Measurements from ENCODE around the gene ELOVL1.

ELOVL1 gene

GRCh38 chr1:43366179-43366578, 1.6 kb downstream of the ELOVL1 start:
- TF ChIP-seq EZH2phosphoT487 (conservative IDR thresholded peaks at IDR 0.05; ENCODE audit: low read length) (no peak), CTCF (IDR thresholded peaks at IDR 0.05; ENCODE audit: insufficient read depth, low read length, poor library complexity, severe bottlenecking) (no peak)
- peak overlapping the region; percentile 86 for H3K4me2 ChIP-seq (ENCODE audit: low read depth, low read length, poor library complexity, severe bottlenecking)
- peak overlapping the region; percentile 84; the same call in 1 of the 2 replicates for H3K27ac ChIP-seq (ENCODE audit: low read depth, low read length)
- H3K9me3 ChIP-seq (ENCODE audit: insufficient read depth, low read length) = no peaks in the 10 kb centered on the region
- no peaks in the 10 kb centered on the region for H4K20me1 ChIP-seq (ENCODE audit: low read depth, low read length)
- no peaks in the 10 kb centered on the region for H3K27me3 ChIP-seq (ENCODE audit: low read length)
- no peak overlapping the region for H2AFZ ChIP-seq (ENCODE audit: low read depth, low read length, severe bottlenecking)
- no peaks in the 10 kb centered on the region for H3K9me2 ChIP-seq (replicated peaks; ENCODE audit: insufficient read depth, low read length)
- H3K4me3 ChIP-seq (ENCODE audit: insufficient read depth, low read length, poor library complexity, severe bottlenecking) = peak overlapping the region; percentile 98
- peaks cover 6% of the 10 kb centered on the region; the same call in 1 of the 2 replicates for H3K36me3 ChIP-seq (ENCODE audit: low read length)
- peak overlapping the region; percentile 94 for H3K9ac ChIP-seq (ENCODE audit: low read length)
- peaks cover 32% of the 10 kb centered on the region for H3F3A ChIP-seq (ENCODE audit: insufficient read depth)
- peaks cover 28% of the 10 kb centered on the region for H3K79me2 ChIP-seq (ENCODE audit: insufficient read depth, low read length)

DNA sequence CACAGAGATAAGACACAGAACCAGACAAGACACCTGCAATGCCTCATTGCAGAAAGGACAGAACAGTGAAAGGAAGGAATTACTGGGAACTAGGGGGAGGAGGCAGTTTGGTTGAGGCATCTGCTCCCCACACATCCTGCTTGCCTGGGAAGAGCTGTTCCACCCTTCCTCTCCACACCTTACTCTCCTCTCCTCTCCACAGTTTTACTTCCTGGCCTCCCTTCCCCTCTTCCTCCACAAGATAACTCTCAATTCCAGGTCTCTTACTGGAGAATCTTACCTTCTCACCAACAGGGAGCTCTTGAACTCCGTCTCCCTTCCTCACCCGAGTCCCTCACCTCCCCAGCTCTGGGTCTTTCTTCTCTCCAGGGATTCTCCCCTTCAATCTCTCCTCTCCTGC, 2.1 kb downstream of the ELOVL1 start:
- Histone ChIP-seq H2AFZ (ENCODE audit: low read depth, low read length, severe bottlenecking) (no peak overlapping the region), H3K36me3 (ENCODE audit: low read length) (peaks cover 6% of the 10 kb centered on the region; the same call in 1 of the 2 replicates), H4K20me1 (ENCODE audit: low read depth, low read length) (no peaks in the 10 kb centered on the region), H3F3A (ENCODE audit: insufficient read depth) (peaks cover 35% of the 10 kb centered on the region), H3K9ac (ENCODE audit: low read length) (peak overlapping the region; percentile 94), H3K9me3 (ENCODE audit: insufficient read depth, low read length) (no peaks in the 10 kb centered on the region), H3K27me3 (ENCODE audit: low read length) (no peaks in the 10 kb centered on the region), H3K4me2 (ENCODE audit: low read depth, low read length, poor library complexity, severe bottlenecking) (peak overlapping the region; percentile 86), H3K27ac (ENCODE audit: low read depth, low read length) (no peak overlapping the region), H3K79me2 (ENCODE audit: insufficient read depth, low read length) (peaks cover 30% of the 10 kb centered on the region), H3K4me3 (ENCODE audit: insufficient read depth, low read length, poor library complexity, severe bottlenecking) (peak overlapping the region; percentile 98), H3K9me2 (replicated peaks; ENCODE audit: insufficient read depth, low read length) (no peaks in the 10 kb centered on the region)
- no peak for TF ChIP-seq CTCF (IDR thresholded peaks at IDR 0.05; ENCODE audit: insufficient read depth, low read length, poor library complexity, severe bottlenecking)
- no peak for TF ChIP-seq EZH2phosphoT487 (conservative IDR thresholded peaks at IDR 0.05; ENCODE audit: low read length)

DNA sequence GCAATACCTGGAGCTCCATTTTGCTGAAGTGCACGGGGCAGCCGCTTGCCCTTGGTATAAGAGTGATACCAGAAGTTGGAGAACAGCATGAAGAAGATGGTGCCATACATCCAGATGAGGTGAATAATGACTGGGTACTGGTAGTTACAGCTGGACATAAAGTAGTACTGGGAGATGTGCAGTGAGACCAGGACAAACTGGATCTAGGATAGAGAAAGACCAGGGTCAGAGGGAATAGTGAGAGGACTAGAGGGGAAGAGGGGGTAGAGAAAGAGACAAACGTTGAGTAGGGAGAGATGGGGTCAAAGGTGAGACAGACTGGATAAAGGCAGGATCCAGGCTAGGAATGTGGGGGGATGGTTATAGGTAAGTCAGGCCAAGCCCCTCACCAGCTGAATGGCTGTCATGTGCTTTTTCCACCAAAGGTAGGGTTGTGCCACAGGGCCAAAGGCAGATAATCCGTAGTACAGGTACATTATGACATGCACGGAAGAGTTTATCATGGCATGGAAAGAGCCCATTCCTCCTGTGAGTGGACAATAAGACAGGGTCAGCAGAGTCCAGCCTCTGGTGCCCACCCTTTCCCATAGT, 3.8 kb downstream of the ELOVL1 start:
- H3K4me3 ChIP-seq (ENCODE audit: insufficient read depth, low read length, poor library complexity, severe bottlenecking) = no peak overlapping the region
- H3K79me2 ChIP-seq (ENCODE audit: insufficient read depth, low read length) = peaks cover 45% of the 10 kb centered on the region
- H2AFZ ChIP-seq (ENCODE audit: low read depth, low read length, severe bottlenecking) = no peak overlapping the region
- H3K9me2 ChIP-seq (replicated peaks; ENCODE audit: insufficient read depth, low read length) = no peaks in the 10 kb centered on the region
- H3K4me2 ChIP-seq (ENCODE audit: low read depth, low read length, poor library complexity, severe bottlenecking) = no peak overlapping the region
- no peaks in the 10 kb centered on the region for H3K27me3 ChIP-seq (ENCODE audit: low read length)
- H3K27ac ChIP-seq (ENCODE audit: low read depth, low read length) = no peak overlapping the region
- H3K36me3 ChIP-seq (ENCODE audit: low read length) = peaks cover 8% of the 10 kb centered on the region; the same call in 1 of the 2 replicates
- H3K9ac ChIP-seq (ENCODE audit: low read length) = no peak overlapping the region
- H3F3A ChIP-seq (ENCODE audit: insufficient read depth) = peaks cover 35% of the 10 kb centered on the region
- no peaks in the 10 kb centered on the region for H4K20me1 ChIP-seq (ENCODE audit: low read depth, low read length)
- H3K9me3 ChIP-seq (ENCODE audit: insufficient read depth, low read length) = no peaks in the 10 kb centered on the region
- no peak for TF ChIP-seq EZH2phosphoT487 (conservative IDR thresholded peaks at IDR 0.05; ENCODE audit: low read length)
- no peak for TF ChIP-seq CTCF (IDR thresholded peaks at IDR 0.05; ENCODE audit: insufficient read depth, low read length, poor library complexity, severe bottlenecking)
